ENCODE measurements around the gene CPD. TPM values are rescaled to one million over a fixed set of nuclear protein-coding genes. Genes with fewer than 3 reads are reported as not detected.

Gene CPD
- total RNA-seq, 2 donors from 2014 or later = 25.2 to 37.8 TPM

- intact Hi-C loops (cut with DNase I) = no loop called here
- ATAC-seq (no peak), DNase-seq (no peak)
Measured at GRCh38 chr17:30468465-30468864, 89.7 kb downstream of the CPD start.

GRCh38 chr17:30472238-30472890, 93.6 kb downstream of the CPD start:
- intact Hi-C loops (cut with DNase I) = no loop called here
- DNase-seq = no peak
- no peak for ATAC-seq

- no peak for ATAC-seq
- intact Hi-C loops (cut with DNase I) = loop anchor here in 1 of 2 donors (5.0 kb wide), 1 partner anchor 242 kb away; no protein-coding TSS in a partner anchor
- no peak for DNase-seq
Measured at GRCh38 chr17:30475206-30475605, 96.5 kb downstream of the CPD start.

- intact Hi-C loops (cut with DNase I) = loop anchor here in 1 of 2 donors (5.0 kb wide), 1 partner anchor 241 kb away; no protein-coding TSS in a partner anchor
- ATAC-seq = peak; percentile 10 to 54
- DNase-seq = no peak
Measured at GRCh38 chr17:30476726-30477082, 98.0 kb downstream of the CPD start.

- ATAC-seq (peak; percentile 99 to 100), DNase-seq (peak; percentile 95)
- intact Hi-C loops (cut with DNase I) = loop anchor here in 1 of 2 donors (5.0 kb wide), 1 partner anchor 240 kb away; no protein-coding TSS in a partner anchor
Measured at GRCh38 chr17:30477083-30477773, 98.5 kb downstream of the CPD start, which contains the start of gene GOSR1. TSS of gene GOSR1 (plus strand) at chr17:30477408. CDS start at chr17:30477434, 26 bp downstream.

- no peak for DNase-seq
- intact Hi-C loops (cut with DNase I) = loop anchor here in 1 of 2 donors (5.0 kb wide), 1 partner anchor 240 kb away; no protein-coding TSS in a partner anchor
- peak in 1 of 2 donors; percentile 6 for ATAC-seq
Measured at GRCh38 chr17:30477774-30478115, 99.0 kb downstream of the CPD start.

GRCh38 chr17:30482555-30482954, 103.8 kb downstream of the CPD start:
- intact Hi-C loops (cut with DNase I) = no loop called here
- DNase-seq = no peak
- ATAC-seq = no peak

GRCh38 chr17:30483159-30483558, 104.4 kb downstream of the CPD start:
- ATAC-seq = no peak
- DNase-seq = no peak
- intact Hi-C loops (cut with DNase I) = no loop called here

- intact Hi-C loops (cut with DNase I) = loop anchor here in 1 of 2 donors (10.0 kb wide), 1 partner anchor 59 kb away; no protein-coding TSS in a partner anchor
- ATAC-seq = no peak
- no peak for DNase-seq
Measured at GRCh38 chr17:30493780-30494179, 115.1 kb downstream of the CPD start.

- ATAC-seq (no peak), DNase-seq (peak; percentile 37)
- intact Hi-C loops (cut with DNase I) = loop anchor here in 1 of 2 donors (10.0 kb wide), 1 partner anchor 61 kb away; no protein-coding TSS in a partner anchor
Measured at GRCh38 chr17:30495586-30495985, 116.9 kb downstream of the CPD start.

GRCh38 chr17:30503558-30503957, 124.8 kb downstream of the CPD start:
- ATAC-seq (no peak), DNase-seq (no peak)
- intact Hi-C loops (cut with DNase I) = no loop called here

- ATAC-seq (no peak), DNase-seq (no peak)
- intact Hi-C loops (cut with DNase I) = no loop called here
Measured at GRCh38 chr17:30505868-30506417, 127.2 kb downstream of the CPD start.

- ATAC-seq = no peak
- no peak for DNase-seq
- intact Hi-C loops (cut with DNase I) = no loop called here
Measured at GRCh38 chr17:30506481-30506880, 127.8 kb downstream of the CPD start.

- intact Hi-C loops (cut with DNase I) = no loop called here
- DNase-seq = no peak
- no peak for ATAC-seq
Measured at GRCh38 chr17:30513346-30513745, 134.6 kb downstream of the CPD start.

- no peak for ATAC-seq
- intact Hi-C loops (cut with DNase I) = no loop called here
Measured at GRCh38 chr17:30514895-30515596, 136.3 kb downstream of the CPD start.

GRCh38 chr17:30517786-30518185, 139.1 kb downstream of the CPD start:
- peak in 1 of 2 donors; percentile 47 for ATAC-seq
- intact Hi-C loops (cut with DNase I) = no loop called here
- no peak for DNase-seq

More at GRCh38 chr17:30514895-30515596, 136.3 kb downstream of the CPD start:
- no peak for DNase-seq

- ATAC-seq (no peak), DNase-seq (no peak)
- intact Hi-C loops (cut with DNase I) = no loop called here
Measured at GRCh38 chr17:30519166-30519565, 140.4 kb downstream of the CPD start.
